Measurements from ENCODE around the gene HLA-DOA.

Gene HLA-DOA

GRCh38 chr6:32954267-32954666 is 55.1 kb downstream of the HLA-DOA start:
- TF ChIP-seq SIN3A (IDR thresholded peaks at IDR 0.05; ENCODE audit: borderline replicate concordance, insufficient read depth, low read length) (no peak), POLR2AphosphoS5 (IDR thresholded peaks at IDR 0.05; ENCODE audit: low read depth, low read length) (no peak), REST (IDR thresholded peaks at IDR 0.05; ENCODE audit: insufficient read depth in 1 of 2, low read depth in 2 of 2, low read length in 2 of 2) (no peak), FOXP2 (optimal IDR thresholded peaks at IDR 0.05; ENCODE audit: borderline replicate concordance, extremely low read depth, extremely low read length, insufficient read depth) (no peak), TAF1 (IDR thresholded peaks at IDR 0.05; ENCODE audit: borderline replicate concordance, insufficient read depth, low read length) (no peak)

Measured in PFSK-1 (cell line).